H1 (cell line): ENCODE data around the gene CREG2. TPM values are rescaled to one million over a fixed set of nuclear protein-coding genes. Genes with fewer than 3 reads are reported as not detected.

Experiments used
- JUND ChIP-seq: IDR thresholded peaks from 2 replicates; pipeline ENCODE4 v1.6.1; 2011; ENCODE audit warnings: mild to moderate bottlenecking, improper control_type of control experiment, low read length
- RAD21 ChIP-seq, 2 experiments: IDR thresholded peaks in 1 of 2; conservative IDR thresholded peaks in 1 of 2; 2 replicates each; pipeline ENCODE4 v1.6.1; 2011; ENCODE audit warnings: low read depth in 2 of 2, low read length in 2 of 2, improper control_type of control experiment in 1 of 2, inconsistent platforms in 1 of 2, mild to moderate bottlenecking in 1 of 2, moderate library complexity in 1 of 2
- RBBP5 ChIP-seq: IDR thresholded peaks from 2 replicates; pipeline ENCODE4 v1.7.1; 2012; ENCODE audit warnings: low read depth, mild to moderate bottlenecking, inconsistent platforms, low read length, moderate library complexity, borderline replicate concordance
- RFX5 ChIP-seq: IDR thresholded peaks from 2 replicates; pipeline ENCODE4 v1.6.1; 2011; ENCODE audit warnings: low read depth, low read length, improper control_type of control experiment, borderline replicate concordance
- SAP30 ChIP-seq: fragments of 300-600 bp; sonication (generic); IDR thresholded peaks from 2 replicates; pipeline ENCODE4 v1.7.1; 2012; ENCODE audit warnings: low read length, moderate library complexity, mild to moderate bottlenecking, inconsistent platforms; ENCODE audit not compliant: insufficient read depth, insufficient replicate concordance
- polyA plus RNA-seq, 7 experiments: library from polyadenylated mRNA; depleted of rRNA in 3 of 7; stranded (reverse) in 5 of 7; unstranded in 2 of 7; fragments of >200 nt in 5 of 7; fragments of 200-250 nt in 2 of 7; gene quantifications; 1 replicate in 5 of 7; 2 replicates in 1 of 7; 4 replicates in 1 of 7; pipeline versions ENCODE4 v1.2.1 to v1.2.3, GENCODE V29; 2011 to 2013; ENCODE audit warnings: missing spikeins in 2 of 7, mixed read lengths in 2 of 7
- total RNA-seq: library from RNA; stranded (reverse); fragmentation: NEBNext Ultra II Directional; extraction: Animal tissue kit (Norgen Biotek cat#: 25700); gene quantifications from 2 replicates; pipeline ENCODE4 v1.2.1, GENCODE V29; 2021

Gene CREG2
- total and polyA plus RNA-seq, 2 of the 8 experiments (the other 6 are each of a cell fraction or from before 2014, with no cell fraction given), result 2.0 to 2.2 TPM

DNA sequence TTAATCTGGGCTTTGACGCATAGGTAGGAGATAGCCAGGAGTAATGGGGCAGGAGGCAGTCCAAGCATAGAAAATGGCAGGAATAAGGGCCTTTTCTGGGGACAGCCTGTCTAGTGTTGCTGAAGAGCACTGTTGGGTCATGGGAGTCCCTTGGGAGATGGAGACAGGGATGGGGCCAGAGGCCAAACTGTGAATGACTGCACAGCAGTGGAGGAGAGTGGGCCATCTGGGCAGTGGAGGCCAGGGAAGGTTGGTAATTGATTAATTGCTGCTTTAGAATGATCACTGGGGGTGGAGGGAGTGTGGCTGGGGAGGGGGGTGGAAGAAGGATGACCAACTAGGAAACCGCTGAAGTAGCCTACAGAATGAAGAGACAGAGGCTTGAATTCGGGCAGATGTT lies 28.6 kb upstream of the CREG2 start (continued):
- TF ChIP-seq JUND (no peak), SAP30 (no peak), RBBP5 (no peak), RAD21 (IDR thresholded peaks at IDR 0.05 in 1 of 2, conservative IDR thresholded peaks at IDR 0.05 in 1 of 2; ENCODE audit: low read depth in 2 of 2, low read length in 2 of 2) (no peak), RFX5 (no peak)
